H1 (cell line): Measurements from ENCODE around the gene MEF2D. TPM values are rescaled to one million over a fixed set of nuclear protein-coding genes. Genes with fewer than 3 reads are reported as not detected.

Experiments used
- ASH2L ChIP-seq: fragments of 200-600, 300-600 bp; sonication (generic); IDR thresholded peaks from one replicate; pipeline ENCODE4 v1.7.1; 2017; ENCODE audit warnings: low read length
- BRCA1 ChIP-seq: IDR thresholded peaks from 2 replicates; pipeline ENCODE4 v1.6.1; 2012; ENCODE audit warnings: low read depth, low read length, improper control_type of control experiment
- CHD1 ChIP-seq: IDR thresholded peaks from 2 replicates; pipeline ENCODE4 v1.6.1; 2012; ENCODE audit warnings: low read depth, low read length, improper control_type of control experiment
- EGR1 ChIP-seq: IDR thresholded peaks from 2 replicates; pipeline ENCODE4 v1.6.1; 2011; ENCODE audit warnings: low read depth, low read length, borderline replicate concordance
- GABPA ChIP-seq: IDR thresholded peaks from 2 replicates; pipeline ENCODE4 v1.6.1; 2011; ENCODE audit warnings: mild to moderate bottlenecking, low read length, moderate library complexity, borderline replicate concordance; ENCODE audit not compliant: insufficient read depth
- GTF2F1 ChIP-seq: IDR thresholded peaks from 2 replicates; pipeline ENCODE4 v1.6.1; 2012; ENCODE audit warnings: low read depth, low read length, improper control_type of control experiment, borderline replicate concordance
- NANOG ChIP-seq: IDR thresholded peaks from 2 replicates; pipeline ENCODE4 v1.6.1; 2011; ENCODE audit warnings: low read length, low read depth, mild to moderate bottlenecking, inconsistent platforms; ENCODE audit not compliant: insufficient read depth, poor library complexity, severe bottlenecking
- POLR2A ChIP-seq, 2 experiments: IDR thresholded peaks; 1 replicate in 1 of 2; 2 replicates in 1 of 2; pipeline ENCODE4 v1.6.1; 2011; ENCODE audit warnings: low read depth in 2 of 2, low read length in 2 of 2, mild to moderate bottlenecking in 2 of 2; ENCODE audit errors: control extremely low read depth in 1 of 2
- TCF12 ChIP-seq: IDR thresholded peaks from 2 replicates; pipeline ENCODE4 v1.6.1; 2011; ENCODE audit warnings: low read depth, mild to moderate bottlenecking, low read length
- USF2 ChIP-seq: IDR thresholded peaks from 2 replicates; pipeline ENCODE4 v1.6.1; 2011; ENCODE audit warnings: low read length, improper control_type of control experiment
- polyA plus RNA-seq, 7 experiments: library from polyadenylated mRNA; depleted of rRNA in 3 of 7; stranded (reverse) in 5 of 7; unstranded in 2 of 7; fragments of >200 nt in 5 of 7; fragments of 200-250 nt in 2 of 7; gene quantifications; 1 replicate in 5 of 7; 2 replicates in 1 of 7; 4 replicates in 1 of 7; pipeline versions ENCODE4 v1.2.1 to v1.2.3, GENCODE V29; 2011 to 2013; ENCODE audit warnings: missing spikeins in 2 of 7, mixed read lengths in 2 of 7
- total RNA-seq: library from RNA; stranded (reverse); fragmentation: NEBNext Ultra II Directional; extraction: Animal tissue kit (Norgen Biotek cat#: 25700); gene quantifications from 2 replicates; pipeline ENCODE4 v1.2.1, GENCODE V29; 2021

MEF2D gene
- total and polyA plus RNA-seq, 2 of the 8 experiments (the other 6 are each of a cell fraction or from before 2014, with no cell fraction given) = 17.3 to 20.3 TPM

DNA sequence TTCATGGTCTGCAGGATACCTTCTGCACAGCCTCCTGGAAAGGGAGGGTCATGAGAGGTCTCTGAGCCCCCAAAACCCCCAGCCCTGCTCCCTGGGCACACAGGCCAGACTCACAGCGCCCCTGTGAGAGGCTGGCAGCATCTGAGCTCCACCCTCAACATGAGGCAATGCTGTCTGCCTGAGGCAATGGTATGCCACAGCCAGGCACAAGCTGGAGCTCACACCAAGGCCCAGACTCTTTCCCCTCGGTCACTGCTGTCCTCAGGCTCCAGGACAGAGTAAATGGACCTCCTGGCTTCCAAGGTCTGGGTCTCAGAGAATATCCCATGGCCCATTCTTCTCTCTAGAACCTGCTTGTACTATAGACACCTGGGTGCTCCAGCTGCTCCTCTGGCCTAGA lies 17.2 kb downstream of the MEF2D start (continued):
- TF ChIP-seq USF2 (no peak), CHD1 (no peak), GABPA (no peak), TCF12 (no peak), NANOG (no peak), EGR1 (no peak), POLR2A (IDR thresholded peaks at IDR 0.05; ENCODE audit: control extremely low read depth in 1 of 2, low read depth in 2 of 2, low read length in 2 of 2) (no peak), GTF2F1 (no peak), ASH2L (no peak), BRCA1 (no peak)
